Skeletal muscle satellite cell (primary cell): ENCODE data around the gene ROGDI.

ENCODE experiments used
- H3K27me3 ChIP-seq: 2 replicates; pipeline ENCODE4 v1.7.0; 2013; ENCODE audit warnings: low read length; ENCODE audit not compliant: control insufficient read depth, insufficient read depth
- H3K36me3 ChIP-seq: 2 replicates; pipeline ENCODE4 v1.7.0; 2013; ENCODE audit warnings: mild to moderate bottlenecking, control low read depth, low read length; ENCODE audit not compliant: insufficient read depth
- H3K4me1 ChIP-seq: 2 replicates; pipeline ENCODE4 v1.7.0; 2013; ENCODE audit warnings: low read length; ENCODE audit not compliant: control insufficient read depth, insufficient read depth
- H3K4me2 ChIP-seq: 2 replicates; pipeline ENCODE4 v1.7.0; 2013; ENCODE audit warnings: mild to moderate bottlenecking, low read length
- H3K4me3 ChIP-seq: 2 replicates; pipeline ENCODE4 v1.7.0; 2013; ENCODE audit warnings: low read length
- H3K9ac ChIP-seq: 2 replicates; pipeline ENCODE4 v1.7.0; 2013; ENCODE audit warnings: mild to moderate bottlenecking, low read depth, low read length, moderate library complexity
- H3K9me3 ChIP-seq: replicated peaks from 2 replicates; pipeline ENCODE4 v1.7.0; 2013; ENCODE audit warnings: mild to moderate bottlenecking, control low read depth, low read length

ROGDI gene

GRCh38 chr16:4798456-4798855 is 4.0 kb downstream of the ROGDI start:
- H3K9ac ChIP-seq: no peak overlapping the region
- no peak overlapping the region for H3K4me3 ChIP-seq
- H3K4me2 ChIP-seq: no peak overlapping the region
- peaks cover 11% of the 10 kb centered on the region for H3K4me1 ChIP-seq
- peaks cover 7% of the 10 kb centered on the region for H3K36me3 ChIP-seq
- no peaks in the 10 kb centered on the region for H3K9me3 ChIP-seq
- no peaks in the 10 kb centered on the region for H3K27me3 ChIP-seq

GRCh38 chr16:4797805-4798252 is 4.6 kb downstream of the ROGDI start:
- peaks cover 7% of the 10 kb centered on the region for H3K36me3 ChIP-seq
- H3K27me3 ChIP-seq: no peaks in the 10 kb centered on the region
- H3K4me2 ChIP-seq: no peak overlapping the region
- H3K4me1 ChIP-seq: peaks cover 8% of the 10 kb centered on the region
- H3K4me3 ChIP-seq: no peak overlapping the region
- no peaks in the 10 kb centered on the region for H3K9me3 ChIP-seq
- no peak overlapping the region for H3K9ac ChIP-seq

GRCh38 chr16:4796982-4797804 is 5.2 kb downstream of the ROGDI start:
- peaks cover 7% of the 10 kb centered on the region for H3K36me3 ChIP-seq
- H3K9ac ChIP-seq: no peak overlapping the region

GRCh38 chr16:4795828-4796572 is 6.4 kb downstream of the ROGDI start:
- no peak overlapping the region for H3K4me3 ChIP-seq
- no peaks in the 10 kb centered on the region for H3K9me3 ChIP-seq
- no peak overlapping the region for H3K9ac ChIP-seq
- peaks cover 7% of the 10 kb centered on the region for H3K36me3 ChIP-seq
- no peak overlapping the region for H3K4me2 ChIP-seq
- no peaks in the 10 kb centered on the region for H3K4me1 ChIP-seq
- no peaks in the 10 kb centered on the region for H3K27me3 ChIP-seq

More at GRCh38 chr16:4796982-4797804, 5.2 kb downstream of the ROGDI start:
- H3K4me3 ChIP-seq: no peak overlapping the region
- no peaks in the 10 kb centered on the region for H3K9me3 ChIP-seq
- H3K4me2 ChIP-seq: no peak overlapping the region
- H3K4me1 ChIP-seq: peaks cover 8% of the 10 kb centered on the region
- H3K27me3 ChIP-seq: no peaks in the 10 kb centered on the region

- Histone ChIP-seq H3K27me3 (no peaks in the 10 kb centered on the region), H3K9ac (no peak within 1 kb of the TSS), H3K36me3 (peaks cover 7% of the 10 kb centered on the region), H3K4me3 (no peak within 1 kb of the TSS), H3K9me3 (no peaks in the 10 kb centered on the region), H3K4me2 (no peak within 1 kb of the TSS), H3K4me1 (no peaks in the 10 kb centered on the region)
These were observed 7.1 kb downstream of the ROGDI start, which contains the start of gene SMIM22 for GRCh38 chr16:4795181-4795827. Gene SMIM22 (plus strand): TSS chr16:4795369. CDS start chr16:4795735, 366 bp downstream.

GRCh38 chr16:4792951-4793513 is 9.4 kb downstream of the ROGDI start:
- no peak overlapping the region for H3K4me2 ChIP-seq
- no peaks in the 10 kb centered on the region for H3K27me3 ChIP-seq
- H3K9me3 ChIP-seq: no peaks in the 10 kb centered on the region
- no peak overlapping the region for H3K9ac ChIP-seq
- no peak overlapping the region for H3K4me3 ChIP-seq
- H3K36me3 ChIP-seq: peaks cover 7% of the 10 kb centered on the region
- H3K4me1 ChIP-seq: no peaks in the 10 kb centered on the region

GRCh38 chr16:4790871-4791270 is 11.6 kb downstream of the ROGDI start:
- Histone ChIP-seq H3K36me3 (no peaks in the 10 kb centered on the region), H3K4me2 (no peak overlapping the region), H3K4me1 (no peaks in the 10 kb centered on the region), H3K27me3 (no peaks in the 10 kb centered on the region), H3K9me3 (no peaks in the 10 kb centered on the region), H3K9ac (no peak overlapping the region), H3K4me3 (no peak overlapping the region)

- H3K36me3 ChIP-seq: no peaks in the 10 kb centered on the region
These were observed 12.2 kb downstream of the ROGDI start for GRCh38 chr16:4790261-4790660.

GRCh38 chr16:4788910-4789309 is 13.5 kb downstream of the ROGDI start:
- Histone ChIP-seq H3K4me3 (no peak overlapping the region), H3K27me3 (no peaks in the 10 kb centered on the region), H3K9ac (no peak overlapping the region), H3K36me3 (no peaks in the 10 kb centered on the region), H3K4me2 (no peak overlapping the region), H3K9me3 (no peaks in the 10 kb centered on the region), H3K4me1 (no peaks in the 10 kb centered on the region)

More at GRCh38 chr16:4790261-4790660, 12.2 kb downstream of the ROGDI start:
- no peaks in the 10 kb centered on the region for H3K9me3 ChIP-seq
- no peak overlapping the region for H3K4me2 ChIP-seq
- H3K4me1 ChIP-seq: no peaks in the 10 kb centered on the region
- no peak overlapping the region for H3K9ac ChIP-seq
- no peak overlapping the region for H3K4me3 ChIP-seq
- H3K27me3 ChIP-seq: no peaks in the 10 kb centered on the region

- H3K27me3 ChIP-seq: no peaks in the 10 kb centered on the region
- H3K36me3 ChIP-seq: no peaks in the 10 kb centered on the region
- no peak overlapping the region for H3K4me2 ChIP-seq
- H3K9me3 ChIP-seq: no peaks in the 10 kb centered on the region
- no peak overlapping the region for H3K4me3 ChIP-seq
- H3K4me1 ChIP-seq: no peaks in the 10 kb centered on the region
- H3K9ac ChIP-seq: no peak overlapping the region
These were observed 13.9 kb downstream of the ROGDI start for GRCh38 chr16:4788489-4788889.
